GDM1 (cell line): ENCODE results near the gene HRAS.
A peak's percentile ranks its signal among the peaks of the same experiment; 100 is the strongest.

Experiments
- DNase-seq: peaks from one replicate; lab custom pipeline; 2025; lab: John Stamatoyannopoulos, UW

Gene HRAS

GRCh38 chr11:567011-567628, 31.7 kb upstream of the HRAS start:
- no peak for DNase-seq

GRCh38 chr11:565921-566509, 30.6 kb upstream of the HRAS start:
- no peak for DNase-seq

- DNase-seq, result no peak
Observed at GRCh38 chr11:563812-564578, 28.6 kb upstream of the HRAS start.

GRCh38 chr11:563066-563811, 27.9 kb upstream of the HRAS start:
- DNase-seq, result no peak

GRCh38 chr11:562046-562645, 26.8 kb upstream of the HRAS start:
- no peak for DNase-seq

- DNase-seq, result peak; percentile 12
Observed at GRCh38 chr11:561148-562003, 26.0 kb upstream of the HRAS start.

- DNase-seq, result peak; percentile 87
Observed at GRCh38 chr11:560305-561147, 25.1 kb upstream of the HRAS start, which contains the start of the genes LMNTD2 and RASSF7. Gene LMNTD2 (minus strand): TSS chr11:560738. CDS start chr11:560716, 22 bp downstream. Gene RASSF7 (plus strand): TSS chr11:560970. CDS start chr11:561769, 799 bp downstream.

GRCh38 chr11:559712-560304, 24.4 kb upstream of the HRAS start:
- DNase-seq, result no peak

GRCh38 chr11:559020-559620, 23.7 kb upstream of the HRAS start:
- DNase-seq, result no peak

GRCh38 chr11:558503-558902, 23.1 kb upstream of the HRAS start:
- no peak for DNase-seq

- no peak for DNase-seq
Observed at GRCh38 chr11:557328-558132, 22.2 kb upstream of the HRAS start.

GRCh38 chr11:556662-557256, 21.4 kb upstream of the HRAS start:
- DNase-seq, result no peak

- no peak for DNase-seq
Observed at GRCh38 chr11:555780-556661, 20.6 kb upstream of the HRAS start.

GRCh38 chr11:555227-555779, 19.9 kb upstream of the HRAS start:
- no peak for DNase-seq

GRCh38 chr11:554428-555226, 19.3 kb upstream of the HRAS start:
- peak; percentile 43 for DNase-seq

- no peak for DNase-seq
Observed at GRCh38 chr11:553988-554340, 18.6 kb upstream of the HRAS start.
